ENCODE measurements around the gene NPEPL1.

GRCh38 chr20:58712151-58712791 lies 19.7 kb downstream of the NPEPL1 start:
- no peak for TF ChIP-seq CTCF (IDR thresholded peaks at IDR 0.05)
- no peak for TF ChIP-seq POLR2A (IDR thresholded peaks at IDR 0.05)
